Suprapubic skin (tissue), 4 donors: ENCODE data around the gene VTI1A. TPM values are rescaled to one million over a fixed set of nuclear protein-coding genes. Genes with fewer than 3 reads are reported as not detected.

Experiments
- DNase-seq, 2 donors: peaks; one replicate each; pipeline ENCODE4 v3.0.0-alpha.2; 2019; ENCODE audit warnings: low spot score in 2 of 2
- H3K27ac ChIP-seq: fragments of 200-600 bp; sonication (generic); one replicate; pipeline ENCODE4 v1.5.1; 2019
- H3K27me3 ChIP-seq: fragments of 200-600 bp; sonication (generic); one replicate; pipeline ENCODE4 v1.5.1; 2019
- H3K36me3 ChIP-seq: fragments of 200-600 bp; sonication (generic); one replicate; pipeline ENCODE4 v1.5.1; 2019
- H3K4me1 ChIP-seq: fragments of 200-600 bp; sonication (generic); one replicate; pipeline ENCODE4 v1.5.1; 2019
- H3K4me3 ChIP-seq: fragments of 200-600 bp; sonication (generic); one replicate; pipeline ENCODE4 v1.5.1; 2019; ENCODE audit warnings: mild to moderate bottlenecking
- H3K9me3 ChIP-seq: fragments of 200-600 bp; sonication (generic); one replicate; pipeline ENCODE4 v1.5.1; 2019
- EP300 ChIP-seq: sonication (generic); formaldehyde crosslinking; IDR thresholded peaks from one replicate; pipeline ENCODE4 v1.6.1; 2017; ENCODE audit warnings: antibody characterized with exemption
- POLR2A ChIP-seq, 2 donors: fragments of 450-650 bp; IDR thresholded peaks; one replicate each; pipeline ENCODE4 v1.6.1; 2017; ENCODE audit warnings: antibody characterized with exemption in 2 of 2, mild to moderate bottlenecking in 2 of 2, moderate library complexity in 2 of 2
- POLR2AphosphoS5 ChIP-seq, 3 donors: sonication (generic); formaldehyde crosslinking; IDR thresholded peaks; one replicate each; pipeline ENCODE4 v1.6.1; 2017; ENCODE audit warnings: antibody characterized with exemption in 3 of 3
- WGBS: methylation state at CpG from one replicate; pipeline ENCODE4 v1.1.5; 2018; 5-methylcytosine and 5-hydroxymethylcytosine counted together
- total RNA-seq, 4 donors: library from RNA; depleted of rRNA; stranded (reverse); fragments of >200 nt; gene quantifications; one replicate each; pipeline ENCODE4 v1.1.0, GENCODE V29; 2016
- TF ChIP-seq, protein P1 (sequence below), 2 donors: fragments of 200-600 bp in 1 of 2; fragments of 450-650 bp in 1 of 2; sonication (generic) in 1 of 2; IDR thresholded peaks; one replicate each; pipeline ENCODE4 v1.5.1; 2016 to 2019; ENCODE audit warnings: antibody characterized with exemption in 2 of 2, mild to moderate bottlenecking in 1 of 2, moderate library complexity in 1 of 2

VTI1A gene
- total RNA-seq, 4 donors from 2014 or later = 43.0 to 81.0 (median 49.2) TPM

GRCh38 chr10:112552593-112553110 is 105.6 kb downstream of the VTI1A start:
- Histone ChIP-seq H3K27ac (no peak overlapping the region), H3K9me3 (no peaks in the 10 kb centered on the region)
- TF ChIP-seq POLR2AphosphoS5 (IDR thresholded peaks at IDR 0.05) (no peak), POLR2A (IDR thresholded peaks at IDR 0.05) (no peak), EP300 (no peak)
- TF ChIP-seq, protein P1, sequence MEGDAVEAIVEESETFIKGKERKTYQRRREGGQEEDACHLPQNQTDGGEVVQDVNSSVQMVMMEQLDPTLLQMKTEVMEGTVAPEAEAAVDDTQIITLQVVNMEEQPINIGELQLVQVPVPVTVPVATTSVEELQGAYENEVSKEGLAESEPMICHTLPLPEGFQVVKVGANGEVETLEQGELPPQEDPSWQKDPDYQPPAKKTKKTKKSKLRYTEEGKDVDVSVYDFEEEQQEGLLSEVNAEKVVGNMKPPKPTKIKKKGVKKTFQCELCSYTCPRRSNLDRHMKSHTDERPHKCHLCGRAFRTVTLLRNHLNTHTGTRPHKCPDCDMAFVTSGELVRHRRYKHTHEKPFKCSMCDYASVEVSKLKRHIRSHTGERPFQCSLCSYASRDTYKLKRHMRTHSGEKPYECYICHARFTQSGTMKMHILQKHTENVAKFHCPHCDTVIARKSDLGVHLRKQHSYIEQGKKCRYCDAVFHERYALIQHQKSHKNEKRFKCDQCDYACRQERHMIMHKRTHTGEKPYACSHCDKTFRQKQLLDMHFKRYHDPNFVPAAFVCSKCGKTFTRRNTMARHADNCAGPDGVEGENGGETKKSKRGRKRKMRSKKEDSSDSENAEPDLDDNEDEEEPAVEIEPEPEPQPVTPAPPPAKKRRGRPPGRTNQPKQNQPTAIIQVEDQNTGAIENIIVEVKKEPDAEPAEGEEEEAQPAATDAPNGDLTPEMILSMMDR (IDR thresholded peaks at IDR 0.05) = no peak

DNA sequence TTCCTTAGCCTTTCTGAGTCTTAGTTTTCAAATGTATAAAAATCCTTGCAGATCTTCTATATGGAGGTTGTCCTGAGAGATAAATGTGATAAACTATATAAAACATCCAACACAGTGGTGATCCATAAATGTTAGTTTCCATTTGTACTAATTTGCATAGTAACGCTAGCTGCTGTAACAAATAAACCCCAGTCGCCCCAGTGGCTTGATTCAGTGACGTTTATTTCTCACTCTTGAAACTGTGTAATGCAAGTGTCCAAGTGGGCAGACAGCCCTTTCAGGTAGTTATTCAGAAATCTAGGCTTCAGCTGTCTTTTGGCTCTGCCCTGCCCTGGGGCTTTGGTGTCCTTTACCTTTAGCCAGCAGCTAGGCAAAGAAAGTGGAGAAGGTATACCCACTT is 106.3 kb downstream of the VTI1A start:
- no peaks in the 10 kb centered on the region for H3K4me1 ChIP-seq
- TF ChIP-seq, protein P1 (IDR thresholded peaks at IDR 0.05) = no peak
- H3K36me3 ChIP-seq = no peaks in the 10 kb centered on the region
- H3K27me3 ChIP-seq = no peaks in the 10 kb centered on the region
- DNase-seq = no peak
- no peak overlapping the region for H3K4me3 ChIP-seq
- no peaks in the 10 kb centered on the region for H3K9me3 ChIP-seq
- WGBS = 92% methylated on average over 3 of the region's 3 CpGs
- H3K27ac ChIP-seq = no peak overlapping the region

More at GRCh38 chr10:112552593-112553110, 105.6 kb downstream of the VTI1A start:
- no peak overlapping the region for H3K4me3 ChIP-seq
- DNase-seq = no peak
- no peaks in the 10 kb centered on the region for H3K27me3 ChIP-seq
- H3K4me1 ChIP-seq = no peaks in the 10 kb centered on the region
- 85% methylated on average over 4 of the region's 4 CpGs for WGBS
- no peaks in the 10 kb centered on the region for H3K36me3 ChIP-seq

DNA sequence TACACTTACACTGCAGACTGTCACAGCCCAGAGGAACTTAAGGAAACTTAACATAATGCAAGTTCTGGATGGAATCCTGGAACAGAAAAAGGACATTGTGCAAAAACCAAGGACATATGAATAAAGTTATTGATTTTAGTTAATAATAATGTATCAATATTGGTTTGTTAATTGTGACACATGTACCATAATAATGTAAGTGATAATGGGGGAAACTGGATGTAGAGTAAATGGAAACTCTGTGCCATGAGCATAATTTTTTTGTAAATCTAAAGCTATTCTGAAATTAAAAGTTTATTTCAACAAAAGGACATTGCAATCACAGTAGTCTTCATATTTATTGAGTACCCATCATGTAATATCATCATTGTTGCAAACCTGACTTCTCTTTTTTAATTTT is 107.2 kb downstream of the VTI1A start:
- Histone ChIP-seq H3K36me3 (no peaks in the 10 kb centered on the region), H3K9me3 (no peaks in the 10 kb centered on the region), H3K4me3 (no peak overlapping the region), H3K27me3 (no peaks in the 10 kb centered on the region), H3K27ac (no peak overlapping the region), H3K4me1 (no peaks in the 10 kb centered on the region)
- no peak for DNase-seq
- TF ChIP-seq, protein P1 (IDR thresholded peaks at IDR 0.05) = no peak
- no peak for TF ChIP-seq POLR2A (IDR thresholded peaks at IDR 0.05)
- no peak for TF ChIP-seq EP300

DNA sequence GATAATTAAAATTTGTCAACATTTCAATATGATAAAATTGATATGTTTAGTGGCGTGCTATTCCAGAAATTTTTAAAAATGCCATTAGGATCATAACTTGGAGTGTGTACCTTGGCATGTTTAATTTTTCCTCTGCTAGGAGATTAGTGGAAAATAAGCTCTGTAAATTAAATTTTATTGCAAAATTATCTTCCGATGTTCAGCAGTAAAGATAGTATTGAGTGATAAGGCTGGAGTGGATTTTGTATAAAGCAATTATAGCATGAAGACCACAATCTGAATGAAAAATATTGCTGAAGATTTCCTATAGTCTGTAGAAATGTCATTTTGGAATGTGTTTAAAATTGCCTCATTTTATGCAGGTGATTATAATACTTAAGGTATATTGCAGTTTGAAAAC is 110.2 kb downstream of the VTI1A start:
- H3K27me3 ChIP-seq = no peaks in the 10 kb centered on the region
- TF ChIP-seq EP300 (no peak), POLR2AphosphoS5 (IDR thresholded peaks at IDR 0.05) (no peak), POLR2A (IDR thresholded peaks at IDR 0.05) (no peak)
- TF ChIP-seq, protein P1 (IDR thresholded peaks at IDR 0.05) = no peak
- WGBS = 97% methylated on average over 2 of the region's 2 CpGs
- no peaks in the 10 kb centered on the region for H3K4me1 ChIP-seq
- H3K4me3 ChIP-seq = no peak overlapping the region
- H3K9me3 ChIP-seq = no peaks in the 10 kb centered on the region
- no peak overlapping the region for H3K27ac ChIP-seq
- H3K36me3 ChIP-seq = no peaks in the 10 kb centered on the region
- DNase-seq = no peak

DNA sequence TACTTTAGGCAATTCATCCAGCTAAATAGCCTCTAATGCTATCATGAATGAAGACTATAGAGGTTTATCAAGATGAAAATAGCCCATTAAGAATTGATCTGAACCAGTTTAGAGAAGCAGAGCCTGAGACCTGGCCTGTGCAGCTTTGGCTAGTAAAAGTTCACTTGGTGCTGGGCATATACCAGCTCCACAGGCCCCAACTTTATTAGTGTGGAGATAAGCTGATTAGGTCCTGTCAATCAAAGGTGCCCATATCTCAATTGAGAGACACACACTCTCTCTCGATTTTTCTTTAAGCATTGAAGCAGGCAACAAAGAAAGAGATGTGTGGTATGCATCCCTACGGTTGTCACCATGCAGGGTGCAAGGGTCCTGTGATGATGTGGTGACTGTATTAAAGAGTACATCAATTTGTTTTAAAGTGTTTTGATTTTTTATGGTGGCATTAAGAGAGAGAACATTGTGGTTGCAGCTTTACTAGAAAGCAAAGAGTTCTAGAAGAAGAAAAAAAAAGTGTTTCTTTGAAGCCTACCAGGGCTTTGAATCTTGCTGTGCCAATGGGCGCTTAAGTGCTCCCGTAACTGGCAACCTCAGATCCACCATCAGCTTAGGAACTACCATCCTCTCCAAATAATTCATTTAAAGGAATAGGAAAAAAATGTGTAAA is 111.6 kb downstream of the VTI1A start:
- Histone ChIP-seq H3K36me3 (no peaks in the 10 kb centered on the region), H3K27me3 (no peaks in the 10 kb centered on the region), H3K4me3 (no peak overlapping the region), H3K4me1 (no peaks in the 10 kb centered on the region), H3K27ac (no peak overlapping the region), H3K9me3 (no peaks in the 10 kb centered on the region)
- DNase-seq = no peak
- 95% methylated on average over 4 of the region's 4 CpGs for WGBS
- TF ChIP-seq, protein P1 (IDR thresholded peaks at IDR 0.05) = no peak
- TF ChIP-seq POLR2AphosphoS5 (IDR thresholded peaks at IDR 0.05) (no peak), POLR2A (IDR thresholded peaks at IDR 0.05) (no peak), EP300 (no peak)
